ENCODE data around the gene TERB1. TPM values are rescaled to one million over a fixed set of nuclear protein-coding genes. Genes with fewer than 3 reads are reported as not detected.
A peak's percentile ranks its signal among the peaks of the same experiment; 100 is the strongest.

Gene TERB1
- total RNA-seq, 1 donor from 2014 or later: not detected

- H3K27ac ChIP-seq: peak overlapping the region; percentile 96
- peaks cover 61% of the 10 kb centered on the region for H3K79me2 ChIP-seq (ENCODE audit: low read depth)
- no peak overlapping the region for H2AFZ ChIP-seq (replicated peaks)
- Mint-ChIP-seq H3K4me1 (peaks cover 19% of the 10 kb centered on the region), H3K4me3 (peak overlapping the region; percentile 96), H3K9me3 (no peaks in the 10 kb centered on the region), H3K27me3 (ENCODE audit: insufficient read depth, low read depth) (peaks cover 4% of the 10 kb centered on the region), H3K36me3 (peaks cover 27% of the 10 kb centered on the region), H3K27ac (peak overlapping the region; percentile 90)
- H3K27me3 ChIP-seq: peaks cover 14% of the 10 kb centered on the region
- H3K9ac ChIP-seq: peak overlapping the region; percentile 100
- no peaks in the 10 kb centered on the region for H3K9me3 ChIP-seq (ENCODE audit: low read depth)
- H3K4me2 ChIP-seq: peak overlapping the region; percentile 92
- TF ChIP-seq CTCF (IDR thresholded peaks at IDR 0.05): no peak
- TF ChIP-seq EZH2 (IDR thresholded peaks at IDR 0.05): no peak
- TF ChIP-seq EZH2phosphoT487 (IDR thresholded peaks at IDR 0.05): no peak
- peaks cover 8% of the 10 kb centered on the region for H3F3A ChIP-seq (ENCODE audit: low read depth)
- peak overlapping the region; percentile 99 for H3K4me3 ChIP-seq
- H3K4me1 ChIP-seq: peaks cover 12% of the 10 kb centered on the region
- peaks cover 13% of the 10 kb centered on the region for H3K36me3 ChIP-seq
- H4K20me1 ChIP-seq (ENCODE audit: low read depth): peaks cover 52% of the 10 kb centered on the region
- DNase-seq (ENCODE audit: low spot score): no peak
Measured at GRCh38 chr16:66750279-66751052, 50.9 kb downstream of the TERB1 start.

- Histone ChIP-seq H3K4me2 (no peak overlapping the region), H3K4me1 (peaks cover 12% of the 10 kb centered on the region), H2AFZ (replicated peaks) (no peak overlapping the region), H4K20me1 (ENCODE audit: low read depth) (peaks cover 89% of the 10 kb centered on the region), H3K36me3 (peaks cover 13% of the 10 kb centered on the region), H3K9me3 (ENCODE audit: low read depth) (no peaks in the 10 kb centered on the region), H3K4me3 (no peak overlapping the region), H3F3A (ENCODE audit: low read depth) (peaks cover 15% of the 10 kb centered on the region), H3K9ac (no peak overlapping the region), H3K27ac (no peak overlapping the region), H3K79me2 (ENCODE audit: low read depth) (peaks cover 98% of the 10 kb centered on the region), H3K27me3 (no peaks in the 10 kb centered on the region)
- H3K4me3 Mint-ChIP-seq: no peak overlapping the region
- H3K4me1 Mint-ChIP-seq: peaks cover 19% of the 10 kb centered on the region
- TF ChIP-seq CTCF (IDR thresholded peaks at IDR 0.05): no peak
- no peak for TF ChIP-seq EZH2phosphoT487 (IDR thresholded peaks at IDR 0.05)
- H3K27me3 Mint-ChIP-seq (ENCODE audit: insufficient read depth, low read depth): peaks cover 4% of the 10 kb centered on the region
- DNase-seq (ENCODE audit: low spot score): no peak
- no peak overlapping the region for H3K27ac Mint-ChIP-seq
- no peaks in the 10 kb centered on the region for H3K9me3 Mint-ChIP-seq
- H3K36me3 Mint-ChIP-seq: peaks cover 29% of the 10 kb centered on the region
Measured at GRCh38 chr16:66746682-66747081, 54.7 kb downstream of the TERB1 start.

GRCh38 chr16:66746048-66746447, 55.3 kb downstream of the TERB1 start:
- no peak overlapping the region for H3K27ac ChIP-seq
- no peak overlapping the region for H3K4me3 ChIP-seq
- peaks cover 18% of the 10 kb centered on the region for H3F3A ChIP-seq (ENCODE audit: low read depth)
- peaks cover 12% of the 10 kb centered on the region for H3K4me1 ChIP-seq
- H4K20me1 ChIP-seq (ENCODE audit: low read depth): peaks cover 95% of the 10 kb centered on the region
- H3K27me3 ChIP-seq: no peaks in the 10 kb centered on the region
- no peak overlapping the region for H2AFZ ChIP-seq (replicated peaks)
- H3K4me2 ChIP-seq: no peak overlapping the region
- DNase-seq (ENCODE audit: low spot score): no peak
- TF ChIP-seq EZH2phosphoT487 (IDR thresholded peaks at IDR 0.05): no peak
- TF ChIP-seq EZH2 (IDR thresholded peaks at IDR 0.05): no peak
- no peak for TF ChIP-seq CTCF (IDR thresholded peaks at IDR 0.05)
- Mint-ChIP-seq H3K27me3 (ENCODE audit: insufficient read depth, low read depth) (peaks cover 4% of the 10 kb centered on the region), H3K36me3 (peaks cover 31% of the 10 kb centered on the region), H3K27ac (no peak overlapping the region), H3K4me3 (no peak overlapping the region), H3K9me3 (no peaks in the 10 kb centered on the region), H3K4me1 (peaks cover 19% of the 10 kb centered on the region)
- no peaks in the 10 kb centered on the region for H3K9me3 ChIP-seq (ENCODE audit: low read depth)
- H3K9ac ChIP-seq: no peak overlapping the region
- H3K36me3 ChIP-seq: peaks cover 15% of the 10 kb centered on the region
- peaks cover 99% of the 10 kb centered on the region for H3K79me2 ChIP-seq (ENCODE audit: low read depth)
